K562 treated with DMSO at 1 percent for 4 hours (cell line): ENCODE data around the gene RSPO4. TPM values are rescaled to one million over a fixed set of nuclear protein-coding genes. Genes with fewer than 3 reads are reported as not detected.

Experiments
- total RNA-seq: library from RNA; unstranded; fragments of 300-600 nt; gene quantifications from 2 replicates; pipeline ENCODE4 v1.2.3, GENCODE V29; 2022; ENCODE audit not compliant: insufficient read depth

The RSPO4 gene
- not detected in 2 replicates for total RNA-seq

DNA sequence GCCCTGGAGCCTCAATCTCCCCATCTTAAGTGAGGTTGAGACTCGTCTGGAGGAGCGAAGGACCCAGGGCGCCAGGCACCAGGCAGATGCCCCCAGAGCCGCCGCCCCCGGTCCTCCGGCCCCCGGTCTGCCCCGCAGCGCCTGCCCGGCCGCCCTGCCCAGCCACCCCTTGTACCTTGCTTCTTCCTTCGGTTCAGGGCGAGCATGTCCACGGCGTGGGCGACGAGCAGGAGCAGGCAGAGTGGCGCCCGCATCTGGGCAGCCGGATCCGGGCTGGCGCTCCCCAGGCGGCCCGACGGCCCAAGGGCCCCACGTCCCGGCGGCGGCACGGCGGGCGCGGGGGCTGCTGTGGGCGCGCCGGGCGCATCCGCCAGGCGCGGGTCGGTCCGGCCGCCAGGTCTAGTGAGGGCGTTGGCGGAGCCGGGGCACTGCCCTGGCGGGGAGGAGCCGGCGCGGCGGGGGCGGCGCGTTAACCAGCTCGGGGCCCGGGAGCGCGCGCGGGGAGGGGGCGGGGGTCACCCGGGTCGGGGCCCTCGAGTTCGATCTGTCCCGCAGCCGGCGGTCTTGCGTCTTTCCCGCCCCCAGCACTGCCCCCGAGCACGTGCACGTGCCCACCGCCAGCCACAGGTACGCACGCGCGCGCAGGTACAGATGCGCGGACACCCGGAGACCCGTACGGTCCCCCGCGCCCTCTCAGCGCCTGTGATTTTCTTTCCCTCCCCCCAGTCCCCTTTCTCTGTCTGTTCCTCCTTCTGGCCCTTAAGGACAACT is at the start of gene RSPO4:
Gene RSPO4, minus strand, starts transcription at position 401 of the 771 bp plus-strand sequence. Its CDS starts 147 bp downstream, at position 254.

GRCh38 chr20:916125-916799 is 85.8 kb downstream of the RSPO4 start, which contains the start of gene ANGPT4:
TSS of gene ANGPT4 (minus strand) at chr20:916334. CDS start at chr20:916214, 120 bp downstream.

Other genes starting within 250 kb of the RSPO4 start
- 0.18 TPM in 1 of 2 replicates, not detected in the other for gene SLC52A3, start 233.8 kb downstream of the RSPO4 start, total RNA-seq
- gene FAM110A, start 168.6 kb downstream of the RSPO4 start, total RNA-seq = 10.2 and 18.7 TPM in 2 replicates
- gene ANGPT4, start 86.0 kb downstream of the RSPO4 start, total RNA-seq = not detected in 2 replicates
- gene PSMF1, start 116.3 kb upstream of the RSPO4 start, total RNA-seq = 48.8 and 53.9 TPM in 2 replicates
- 6.3 and 12.3 TPM in 2 replicates for gene TMEM74B, start 182.7 kb upstream of the RSPO4 start, total RNA-seq
- gene C20orf202, start 201.1 kb upstream of the RSPO4 start, total RNA-seq = 0.41 TPM in 1 of 2 replicates, not detected in the other
- not detected in 2 replicates for gene RAD21L1, start 223.7 kb upstream of the RSPO4 start, total RNA-seq